ENCODE data around the gene FOLR2.
"Not testable (repeated sequence)": the region's sequence is repeated elsewhere in the genome, so short reads cannot be mapped to it uniquely, and the experiment has no call there.

Gene FOLR2

DNA sequence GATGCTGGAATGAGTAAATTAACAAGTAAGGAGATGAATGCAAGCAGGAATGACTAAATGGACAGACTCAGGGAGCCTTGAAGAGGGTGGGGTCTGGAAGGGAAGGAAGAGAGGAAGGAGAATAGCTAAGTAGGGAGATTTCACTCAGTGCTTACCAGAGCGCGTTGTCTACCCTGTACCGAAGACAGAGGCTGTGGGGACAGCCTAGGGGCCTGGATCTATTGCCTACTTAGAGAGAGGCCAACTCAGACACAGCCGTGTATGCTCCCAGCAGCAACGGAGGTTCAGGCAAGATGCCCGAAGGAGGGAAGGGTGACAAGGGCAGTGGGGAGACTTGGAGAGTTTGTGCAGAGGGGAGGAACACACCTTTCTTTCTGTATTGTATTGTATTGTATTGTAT, at the start of gene FOLR2:
TSS of gene FOLR2 (plus strand) at position 157 of the 400 bp plus-strand sequence. CDS start 1,791 bp downstream, outside the sequence.
- in situ Hi-C loops (cut with MboI; ENCODE audit: low sequenced_read_pairs), result no loop called here

DNA sequence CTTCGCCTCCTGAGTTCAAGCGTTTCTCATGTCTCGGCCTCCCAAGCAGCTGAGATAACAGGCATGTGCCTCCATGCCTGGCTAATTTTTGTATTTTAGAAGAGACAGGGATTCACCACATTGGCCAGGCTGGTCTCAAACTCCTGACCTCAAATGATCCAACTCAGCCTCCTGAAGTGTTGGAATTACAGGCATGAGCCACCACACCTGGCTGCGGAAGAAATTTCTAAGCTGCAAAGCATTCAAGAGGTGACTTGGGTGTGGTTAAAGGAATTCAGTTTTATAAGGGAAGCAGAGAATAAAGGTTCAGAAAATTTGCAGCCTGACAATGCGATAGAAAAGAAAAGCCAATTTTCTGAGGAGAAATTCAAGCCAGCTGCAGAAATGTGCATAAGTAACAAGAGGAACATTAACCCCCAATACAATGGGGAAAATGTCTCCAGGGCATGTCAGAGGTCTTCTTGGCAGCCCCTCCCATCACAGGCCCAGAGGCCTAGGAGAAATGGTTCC, 47.5 kb upstream of the FOLR2 start:
- in situ Hi-C loops (cut with MboI; ENCODE audit: low sequenced_read_pairs), result not testable (repeated sequence)

DNA sequence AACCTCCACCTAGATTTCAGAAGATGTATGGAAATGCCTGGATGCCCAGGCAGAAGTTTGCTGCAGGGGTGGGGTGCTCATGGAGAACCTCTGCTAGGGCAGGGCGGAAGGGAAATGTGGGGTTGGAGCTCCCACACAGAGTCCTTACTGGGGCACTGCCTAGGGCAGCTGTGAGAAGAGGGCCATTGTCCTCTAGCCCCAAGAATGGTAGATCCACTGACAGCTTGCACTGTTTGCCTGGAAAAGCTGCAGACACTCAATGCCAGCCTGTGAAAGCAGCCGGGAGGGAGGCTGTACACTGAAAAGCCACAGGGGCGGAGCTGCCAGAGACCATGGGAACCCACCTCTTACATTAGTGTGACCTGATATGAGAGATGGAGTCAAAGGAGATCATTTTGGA, 46.8 kb upstream of the FOLR2 start:
- in situ Hi-C loops (cut with MboI; ENCODE audit: low sequenced_read_pairs), result not testable (repeated sequence)

DNA sequence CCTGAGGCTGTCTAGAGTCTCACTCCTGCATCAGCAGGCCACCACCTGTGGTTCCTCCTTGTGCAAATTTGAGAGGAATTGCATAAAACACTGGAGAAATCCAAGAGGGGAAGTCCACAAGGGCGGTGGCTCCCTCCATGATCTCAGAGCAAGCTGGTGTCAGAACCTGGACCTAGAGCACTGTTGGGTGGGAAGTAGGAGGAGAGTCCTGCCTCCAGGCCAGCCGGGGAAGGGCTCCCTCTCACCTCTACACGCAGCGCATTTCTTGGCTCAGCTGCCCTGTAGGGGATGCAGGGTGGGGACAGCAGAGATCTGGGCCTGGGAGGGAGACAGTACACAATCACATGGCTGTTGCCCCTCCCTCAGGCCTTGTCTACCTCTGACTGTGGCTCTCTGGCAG, 44.6 kb upstream of the FOLR2 start:
- in situ Hi-C loops (cut with MboI; ENCODE audit: low sequenced_read_pairs), result not testable (repeated sequence)

DNA sequence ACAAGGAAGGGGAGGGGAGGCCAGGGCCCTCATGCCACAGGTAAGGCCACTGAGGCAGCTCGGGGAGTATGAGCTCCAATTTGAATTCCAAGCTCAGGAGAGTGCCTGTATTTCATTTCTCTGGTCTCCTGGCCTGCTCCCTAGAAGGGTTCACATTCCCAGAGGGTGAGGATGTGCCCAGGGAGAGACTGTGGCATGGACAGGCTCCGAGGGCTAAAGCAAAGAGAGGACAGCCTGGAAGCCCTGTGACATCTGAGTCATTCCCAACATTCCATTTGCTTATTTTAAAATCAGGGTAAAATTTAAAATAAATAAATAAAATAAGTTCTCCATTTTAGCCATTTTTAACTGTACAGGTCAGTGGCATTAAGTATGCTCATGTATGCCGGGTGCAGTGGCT, 43.3 kb upstream of the FOLR2 start:
- in situ Hi-C loops (cut with MboI; ENCODE audit: low sequenced_read_pairs), result no loop called here

DNA sequence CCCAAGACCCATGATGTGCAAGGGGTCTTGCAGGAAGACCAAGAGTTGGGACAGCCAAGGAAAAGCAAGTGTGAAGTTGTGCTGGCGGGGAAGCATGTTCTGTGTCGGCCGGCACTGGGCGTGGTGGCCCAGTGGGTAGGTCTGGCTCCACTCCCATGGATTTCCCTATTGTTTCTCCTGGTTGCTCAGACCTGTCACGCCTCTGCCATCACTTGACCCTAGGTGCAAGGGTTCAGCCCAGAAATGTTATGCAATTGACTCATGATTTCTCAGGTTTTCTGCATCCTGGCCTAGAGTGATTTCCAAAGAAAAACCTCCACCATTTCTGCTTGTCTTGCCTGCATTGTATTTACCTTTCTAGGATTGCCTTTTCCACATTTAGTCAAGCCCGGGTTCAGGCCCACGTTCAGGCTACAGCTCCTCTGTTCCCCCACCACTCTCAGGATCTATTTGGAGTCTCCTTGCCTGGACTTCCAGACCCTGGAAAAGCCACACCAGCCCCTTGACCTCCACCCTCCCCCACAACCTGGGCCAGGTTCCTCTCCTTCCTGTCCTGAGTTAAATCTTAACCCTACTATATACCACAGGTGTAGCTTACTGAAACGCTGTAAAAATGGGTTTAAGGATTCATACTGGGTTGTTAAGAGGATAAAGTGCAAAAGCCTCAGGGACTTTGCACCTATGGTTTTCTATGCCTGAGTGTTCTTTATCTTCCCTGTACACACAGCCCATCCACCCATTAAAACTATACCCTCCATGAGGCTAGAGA, 42.1 kb upstream of the FOLR2 start:
- in situ Hi-C loops (cut with MboI; ENCODE audit: low sequenced_read_pairs), result no loop called here

DNA sequence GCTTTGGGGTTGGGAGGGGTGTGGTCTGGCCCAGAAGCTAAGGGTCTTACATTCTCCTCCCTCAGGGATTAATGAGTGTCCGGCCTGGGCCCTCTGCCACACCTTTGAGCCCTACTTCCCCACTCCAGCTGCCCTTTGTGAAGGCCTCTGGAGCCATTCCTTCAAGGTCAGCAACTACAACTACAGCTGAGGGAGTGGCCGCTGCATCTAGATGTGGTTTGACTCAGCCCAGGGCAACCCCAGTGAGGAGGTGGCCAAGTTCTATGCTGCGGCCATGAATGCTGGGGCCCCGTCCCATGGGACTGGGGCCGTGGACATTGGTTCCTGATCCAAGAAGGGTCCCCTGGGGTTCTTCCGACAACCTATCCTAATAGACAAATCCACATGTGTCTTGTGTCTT, 38.9 kb upstream of the FOLR2 start:
- in situ Hi-C loops (cut with MboI; ENCODE audit: low sequenced_read_pairs), result no loop called here

DNA sequence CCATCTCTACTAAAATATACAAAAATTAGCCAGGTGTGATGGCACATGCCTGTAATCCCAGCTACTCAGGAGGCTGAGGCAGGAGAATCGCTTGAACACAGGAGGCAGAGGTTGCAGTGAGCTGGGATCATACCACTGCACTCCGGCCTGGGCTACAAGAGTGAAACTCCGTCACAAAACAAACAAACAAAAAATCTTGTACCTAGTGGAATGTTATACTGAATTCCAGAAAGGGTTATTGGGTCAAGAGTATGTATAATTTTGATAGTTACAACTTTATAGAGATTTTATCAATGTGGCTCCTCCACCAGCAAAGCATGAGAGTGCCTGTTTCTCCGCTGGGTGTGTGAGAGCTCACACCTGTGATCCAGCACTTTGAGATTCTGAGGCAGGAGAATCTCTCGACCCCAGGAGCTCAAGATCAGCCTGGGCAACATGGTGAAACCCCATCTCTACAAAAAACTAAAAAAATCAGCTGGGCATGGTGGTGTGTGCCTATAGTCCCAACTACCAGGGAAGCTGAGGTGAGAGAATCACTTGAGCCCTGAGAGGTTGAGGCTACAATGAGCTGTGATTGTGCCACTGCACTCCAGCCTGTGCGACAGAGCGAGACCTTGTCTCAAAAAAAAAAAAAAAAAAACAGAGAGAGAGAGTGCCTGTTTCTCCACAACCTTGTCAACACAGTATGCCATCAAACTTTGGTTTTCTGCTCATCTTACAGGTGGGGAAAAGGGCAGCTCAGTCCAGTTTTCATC, 37.4 kb upstream of the FOLR2 start:
- in situ Hi-C loops (cut with MboI; ENCODE audit: low sequenced_read_pairs), result no loop called here

DNA sequence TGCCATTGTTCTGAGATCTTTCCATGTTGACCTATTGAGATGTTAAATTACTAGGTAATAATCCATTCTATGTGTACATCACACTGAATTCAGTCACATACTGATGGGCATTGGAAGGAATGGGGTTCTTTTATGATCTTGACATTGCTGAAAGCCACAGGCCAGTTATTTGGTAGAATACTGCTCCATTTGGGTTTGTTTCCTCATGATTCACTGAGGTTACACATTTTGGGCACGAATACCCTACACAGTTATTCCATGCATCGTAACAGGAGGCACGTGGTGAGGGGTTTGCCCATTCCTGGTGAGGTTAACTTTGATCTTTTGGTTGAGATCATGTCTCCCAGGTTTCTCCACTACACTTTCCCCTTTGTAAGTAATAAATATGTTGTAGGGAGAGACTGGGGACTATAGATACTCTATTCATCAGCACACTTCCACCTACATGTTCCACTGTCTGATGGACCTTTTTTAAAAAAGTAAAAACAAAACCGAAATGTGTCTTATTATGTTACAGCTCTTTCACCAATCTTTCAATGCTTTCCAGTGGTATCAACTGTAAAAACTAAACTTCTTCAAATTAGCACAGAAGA, 36.7 kb upstream of the FOLR2 start:
- in situ Hi-C loops (cut with MboI; ENCODE audit: low sequenced_read_pairs), result no loop called here

DNA sequence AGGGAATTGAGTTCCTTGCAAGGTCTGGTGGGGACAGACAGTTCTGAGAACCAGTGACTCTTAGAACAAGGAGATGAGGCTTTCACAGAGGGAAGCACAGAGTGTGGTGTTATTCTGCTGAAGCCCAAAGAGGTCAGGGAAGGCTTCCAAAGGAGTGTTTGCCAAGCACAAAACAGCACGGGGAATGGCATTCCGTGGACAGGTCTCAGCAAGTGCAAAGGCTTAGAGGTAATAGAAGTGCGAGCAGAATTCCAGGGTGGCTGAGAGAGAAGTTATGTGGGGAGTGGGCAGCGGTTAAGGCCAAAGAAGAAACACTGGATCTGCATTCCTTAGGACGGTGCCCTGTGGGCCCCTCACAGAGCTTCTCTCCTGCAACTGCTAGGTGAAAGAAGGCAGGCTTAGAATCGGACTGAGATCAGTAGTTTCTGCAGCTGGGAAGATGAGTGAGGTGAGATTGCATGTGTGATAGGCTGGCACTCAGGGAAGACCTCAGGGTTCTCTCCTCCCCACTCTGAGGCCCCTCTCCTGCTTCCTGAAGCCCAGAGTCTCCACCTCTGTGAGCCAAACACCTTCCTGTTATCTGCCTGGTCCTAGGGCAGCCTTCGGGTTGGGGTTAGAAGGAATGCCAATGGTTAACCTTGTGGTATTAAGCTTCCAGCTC, 35.6 kb upstream of the FOLR2 start:
- in situ Hi-C loops (cut with MboI; ENCODE audit: low sequenced_read_pairs), result not testable (repeated sequence)

DNA sequence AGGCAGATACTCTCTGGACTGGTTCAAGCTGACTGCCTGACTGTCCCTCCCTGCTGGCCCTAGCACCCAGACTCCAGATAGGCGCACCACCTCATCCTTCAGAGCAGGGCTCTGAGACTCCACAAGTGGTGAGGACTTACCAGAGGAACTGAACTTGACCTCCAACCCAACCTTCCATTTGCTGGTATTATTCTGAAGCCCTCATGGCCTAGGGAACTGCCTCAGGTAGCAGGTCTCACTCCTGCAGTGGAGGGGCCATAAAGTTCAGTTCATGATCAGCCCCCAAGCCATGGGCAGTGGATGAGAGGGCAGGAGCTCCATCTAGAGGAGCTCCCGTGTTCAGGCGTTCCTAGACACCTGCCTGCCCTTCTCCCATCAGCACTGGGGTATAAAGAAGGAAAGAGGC, 35.0 kb upstream of the FOLR2 start:
- in situ Hi-C loops (cut with MboI; ENCODE audit: low sequenced_read_pairs), result not testable (repeated sequence)

DNA sequence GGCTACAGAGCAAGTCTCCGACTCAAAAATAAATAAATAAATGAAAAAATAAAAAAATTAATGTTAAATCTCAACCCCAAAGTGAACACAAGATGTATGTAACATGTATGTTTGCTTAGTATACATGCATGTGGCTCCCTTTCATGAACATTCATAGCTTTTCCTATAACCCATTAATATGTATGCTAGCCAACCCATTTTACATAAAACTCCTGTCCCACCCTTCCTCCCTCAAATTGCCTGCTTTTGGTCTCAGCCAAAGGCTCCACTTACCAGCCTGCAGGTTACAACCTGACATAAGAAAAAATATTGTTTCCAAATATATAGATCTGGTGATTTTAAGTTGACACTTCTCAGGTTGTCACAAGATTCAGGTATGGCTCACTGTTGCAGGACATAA, 28.3 kb upstream of the FOLR2 start:
- in situ Hi-C loops (cut with MboI; ENCODE audit: low sequenced_read_pairs), result no loop called here

DNA sequence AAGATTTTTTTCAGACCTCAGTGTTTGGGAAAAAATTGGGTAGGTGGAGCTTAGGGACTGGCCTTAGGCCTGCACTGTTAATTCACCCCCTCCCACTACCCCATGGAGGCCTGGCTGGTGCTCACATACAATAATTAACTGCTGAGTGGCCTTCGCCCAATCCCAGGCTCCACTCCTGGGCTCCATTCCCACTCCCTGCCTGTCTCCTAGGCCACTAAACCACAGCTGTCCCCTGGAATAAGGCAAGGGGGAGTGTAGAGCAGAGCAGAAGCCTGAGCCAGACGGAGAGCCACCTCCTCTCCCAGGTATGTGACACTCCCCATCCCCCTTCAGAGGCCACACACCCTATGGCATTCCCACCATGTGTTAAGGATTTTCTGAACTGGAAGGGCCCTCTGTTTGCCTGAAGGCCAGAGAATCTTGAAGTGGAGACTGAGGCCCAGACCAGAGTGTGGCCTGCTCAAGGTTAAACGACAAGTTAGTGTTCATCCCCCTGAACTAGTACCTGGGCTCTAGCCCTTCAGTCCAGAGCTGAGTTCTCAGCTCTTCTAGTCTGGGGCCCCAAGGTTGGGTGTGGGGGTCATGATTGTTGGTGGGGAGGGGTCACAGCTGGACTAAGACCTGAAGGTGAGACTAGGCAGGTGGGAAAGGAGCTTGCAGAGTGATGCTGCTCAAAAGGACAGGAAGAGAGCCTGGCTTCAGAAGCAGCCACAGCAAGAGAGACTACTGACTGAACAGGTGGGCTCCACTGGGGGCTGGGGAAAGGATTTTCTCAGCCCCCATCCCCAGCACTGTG, 26.9 kb upstream of the FOLR2 start:
- in situ Hi-C loops (cut with MboI; ENCODE audit: low sequenced_read_pairs), result no loop called here

DNA sequence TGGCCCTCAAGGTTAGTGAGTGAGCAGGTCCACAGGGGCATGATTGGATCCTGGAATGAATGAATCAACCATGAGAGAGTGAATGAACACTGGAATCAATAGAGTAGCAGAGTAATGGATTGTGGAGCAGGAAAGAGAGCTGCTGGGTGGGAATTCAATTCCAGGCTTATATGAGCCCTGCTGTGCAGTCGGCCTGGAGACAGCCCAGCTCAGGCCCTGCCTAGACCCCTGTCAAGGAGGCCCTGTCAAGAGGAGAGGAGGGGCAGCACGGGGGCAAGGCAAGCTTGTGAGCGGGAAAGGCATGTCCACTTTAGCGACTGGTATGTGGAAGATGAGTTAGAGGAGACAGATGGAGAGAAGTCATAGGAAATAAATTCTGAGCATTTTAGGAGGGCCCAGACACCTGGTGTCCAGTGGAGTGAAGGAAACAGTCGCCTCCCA, 25.9 kb upstream of the FOLR2 start:
- in situ Hi-C loops (cut with MboI; ENCODE audit: low sequenced_read_pairs), result no loop called here

DNA sequence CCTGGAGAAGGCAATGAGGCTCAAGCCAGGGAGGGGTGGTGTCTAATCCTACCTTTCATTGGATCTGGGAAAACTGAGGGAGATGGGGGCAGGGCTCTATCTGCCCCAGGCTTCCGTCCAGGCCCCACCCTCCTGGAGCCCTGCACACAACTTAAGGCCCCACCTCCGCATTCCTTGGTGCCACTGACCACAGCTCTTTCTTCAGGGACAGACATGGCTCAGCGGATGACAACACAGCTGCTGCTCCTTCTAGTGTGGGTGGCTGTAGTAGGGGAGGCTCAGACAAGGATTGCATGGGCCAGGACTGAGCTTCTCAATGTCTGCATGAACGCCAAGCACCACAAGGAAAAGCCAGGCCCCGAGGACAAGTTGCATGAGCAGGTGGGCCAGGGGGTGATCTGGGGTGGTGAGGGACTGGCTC, 24.6 kb upstream of the FOLR2 start, which contains the start of gene FOLR1:
TSS of gene FOLR1 (plus strand) at position 180 of the 421 bp plus-strand sequence. CDS start at position 214, 34 bp downstream.
- in situ Hi-C loops (cut with MboI; ENCODE audit: low sequenced_read_pairs), result no loop called here

DNA sequence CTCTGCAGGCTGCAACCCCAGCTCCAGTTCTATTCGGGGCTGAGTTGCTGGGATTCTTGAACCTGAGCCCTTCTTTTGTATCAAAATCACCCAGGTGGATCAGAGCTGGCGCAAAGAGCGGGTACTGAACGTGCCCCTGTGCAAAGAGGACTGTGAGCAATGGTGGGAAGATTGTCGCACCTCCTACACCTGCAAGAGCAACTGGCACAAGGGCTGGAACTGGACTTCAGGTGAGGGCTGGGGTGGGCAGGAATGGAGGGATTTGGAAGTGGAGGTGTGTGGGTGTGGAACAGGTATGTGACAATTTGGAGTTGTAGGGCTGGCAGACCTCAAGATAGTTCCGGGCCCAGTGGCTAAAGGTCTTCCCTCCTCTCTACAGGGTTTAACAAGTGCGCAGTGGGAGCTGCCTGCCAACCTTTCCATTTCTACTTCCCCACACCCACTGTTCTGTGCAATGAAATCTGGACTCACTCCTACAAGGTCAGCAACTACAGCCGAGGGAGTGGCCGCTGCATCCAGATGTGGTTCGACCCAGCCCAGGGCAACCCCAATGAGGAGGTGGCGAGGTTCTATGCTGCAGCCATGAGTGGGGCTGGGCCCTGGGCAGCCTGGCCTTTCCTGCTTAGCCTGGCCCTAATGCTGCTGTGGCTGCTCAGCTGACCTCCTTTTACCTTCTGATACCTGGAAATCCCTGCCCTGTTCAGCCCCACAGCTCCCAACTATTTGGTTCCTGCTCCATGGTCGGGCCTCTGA, 20.9 kb upstream of the FOLR2 start:
- in situ Hi-C loops (cut with MboI; ENCODE audit: low sequenced_read_pairs), result no loop called here

DNA sequence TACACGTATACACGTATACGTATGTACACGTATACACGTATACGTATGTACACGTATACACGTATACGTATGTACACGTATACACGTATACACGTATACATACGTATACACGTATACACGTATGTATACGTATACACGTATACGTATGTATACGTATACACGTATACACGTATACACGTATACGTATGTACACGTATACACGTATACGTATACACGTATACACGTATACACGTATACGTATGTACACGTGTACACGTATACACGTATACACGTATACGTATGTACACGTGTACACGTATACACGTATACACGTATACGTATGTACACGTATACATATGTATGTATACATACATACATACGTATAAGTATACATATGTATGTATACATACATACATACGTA, 15.1 kb upstream of the FOLR2 start:
- in situ Hi-C loops (cut with MboI; ENCODE audit: low sequenced_read_pairs), result not testable (repeated sequence)

DNA sequence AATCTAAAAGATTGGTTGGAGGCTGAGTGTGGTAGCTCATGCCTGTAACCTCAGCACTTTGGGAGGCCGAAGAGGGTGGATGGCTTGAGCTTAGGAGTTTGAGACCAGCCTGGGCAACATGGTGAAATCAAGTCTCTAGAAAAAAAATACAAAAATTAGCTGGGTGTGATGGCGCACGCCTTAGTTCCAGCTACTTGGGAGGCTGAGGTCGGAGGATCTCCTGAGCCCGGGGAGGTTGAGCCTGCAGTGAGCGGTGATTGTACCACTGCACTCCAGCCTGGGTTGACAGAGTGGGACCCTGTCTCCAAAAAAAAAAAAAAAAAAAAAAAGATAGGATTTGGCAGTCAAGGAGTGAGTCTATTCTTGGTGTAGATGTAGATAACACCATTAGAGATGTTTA, 14.0 kb upstream of the FOLR2 start:
- in situ Hi-C loops (cut with MboI; ENCODE audit: low sequenced_read_pairs), result no loop called here

DNA sequence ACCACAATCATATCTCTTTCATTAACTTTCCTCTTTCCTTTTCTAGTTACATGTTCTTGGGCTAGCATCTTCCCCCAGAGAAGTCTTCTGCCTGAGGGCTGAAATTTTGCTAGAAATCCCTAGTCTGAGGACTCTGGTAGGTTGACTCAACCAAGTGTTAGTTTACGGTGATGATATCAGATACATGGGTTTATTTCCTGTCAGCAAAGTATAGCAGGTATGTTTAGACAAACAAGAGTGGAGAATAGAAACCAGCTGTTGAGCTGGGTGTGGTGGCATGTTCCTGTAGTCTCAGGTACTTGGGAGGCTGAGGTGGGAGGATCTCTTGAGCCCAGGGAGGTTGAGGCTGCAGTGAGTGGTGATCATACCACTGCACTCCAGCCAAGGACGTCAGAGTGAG, 13.4 kb upstream of the FOLR2 start:
- in situ Hi-C loops (cut with MboI; ENCODE audit: low sequenced_read_pairs), result no loop called here
